Fibroblast of skin of left biceps (primary cell): ENCODE data around the gene TMEM94.
"Not testable (repeated sequence)": the region's sequence is repeated elsewhere in the genome, so short reads cannot be mapped to it uniquely, and the experiment has no call there.

ENCODE experiments used
- DNase-seq, 2 experiments: peaks; one replicate each; pipeline ENCODE4 v3.0.0-alpha.2; 2013; ENCODE audit warnings: low read depth in 2 of 2

Gene TMEM94

DNA sequence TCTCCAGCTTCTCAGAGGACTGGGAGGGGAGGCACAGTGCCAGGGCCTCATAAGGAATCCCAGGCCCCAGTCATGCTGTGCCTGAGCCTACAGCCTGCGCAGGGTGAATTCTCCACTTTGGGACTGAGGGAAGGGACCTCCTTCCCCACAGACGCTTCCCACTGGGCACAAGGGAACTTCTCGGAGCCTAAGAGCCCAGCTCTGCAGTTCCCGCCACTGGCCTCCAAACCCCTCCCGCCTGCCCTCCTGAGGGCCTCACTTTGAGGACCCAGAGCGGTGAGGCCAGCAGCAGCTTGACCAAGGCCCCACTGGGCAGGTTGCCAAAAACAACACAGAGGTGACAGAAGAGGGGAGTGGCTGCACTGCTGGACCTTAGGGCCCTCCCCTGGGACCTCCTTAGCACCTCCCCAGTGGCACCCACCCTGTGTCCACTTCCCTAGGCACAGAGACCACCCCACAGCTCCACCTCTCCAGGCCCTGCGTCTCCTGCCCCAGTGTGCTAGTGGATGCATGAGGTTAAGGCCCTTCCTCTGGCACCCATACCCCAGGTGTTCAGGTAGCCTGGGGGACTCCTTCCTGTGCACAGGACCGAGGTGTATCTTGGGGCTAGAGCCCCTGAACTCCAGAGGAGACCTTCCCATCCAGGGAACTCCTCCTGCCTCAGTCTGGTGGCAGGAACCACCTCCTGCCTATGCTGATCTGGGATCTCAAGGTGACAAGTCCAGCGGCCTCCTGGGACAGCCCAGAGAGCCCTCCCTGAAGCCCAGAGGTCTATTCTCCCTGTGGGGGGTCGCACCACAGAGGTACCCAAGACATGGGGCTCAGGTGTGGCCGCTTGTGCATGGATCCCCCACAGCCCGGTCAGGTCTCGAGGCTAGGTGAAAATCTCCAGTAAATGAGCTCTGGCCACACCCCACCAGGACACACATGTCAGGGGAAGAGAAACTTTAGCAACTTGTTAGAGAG is 55.5 kb downstream of the TMEM94 start:
- DNase-seq, result no peak

DNA sequence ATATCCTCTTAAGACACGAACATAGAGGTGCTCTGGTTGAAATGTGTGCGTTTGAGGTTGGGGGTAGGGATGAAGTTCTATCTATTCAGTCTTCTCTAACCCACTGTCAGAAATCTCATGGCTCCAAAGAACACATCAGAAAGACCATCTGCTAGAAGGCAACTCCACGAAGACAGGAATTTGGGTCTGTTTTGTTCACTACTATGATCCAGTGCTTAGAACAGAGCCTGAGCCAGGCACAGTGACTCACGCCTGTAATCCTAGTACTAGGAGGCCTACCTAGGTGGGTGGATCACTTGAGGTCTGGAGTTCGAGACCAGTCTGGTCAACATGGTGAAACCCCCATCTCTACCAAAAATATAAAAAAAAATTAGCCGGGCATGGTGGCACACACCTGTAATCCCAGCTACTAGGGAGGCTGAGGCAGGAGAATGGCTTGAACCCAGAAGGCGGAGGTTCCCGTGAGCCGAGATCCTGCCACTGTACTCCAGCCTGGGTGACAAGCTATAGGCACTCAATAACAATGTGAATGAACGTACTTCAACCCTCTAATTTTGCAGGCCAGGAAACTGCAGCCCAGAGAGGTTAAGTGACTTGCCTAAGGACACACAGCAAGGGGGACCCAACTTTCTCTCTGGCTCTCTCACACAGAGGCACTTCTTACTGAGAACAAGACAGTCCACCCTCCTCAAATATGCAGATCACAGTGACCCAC is 56.6 kb downstream of the TMEM94 start:
- DNase-seq, result no peak

DNA sequence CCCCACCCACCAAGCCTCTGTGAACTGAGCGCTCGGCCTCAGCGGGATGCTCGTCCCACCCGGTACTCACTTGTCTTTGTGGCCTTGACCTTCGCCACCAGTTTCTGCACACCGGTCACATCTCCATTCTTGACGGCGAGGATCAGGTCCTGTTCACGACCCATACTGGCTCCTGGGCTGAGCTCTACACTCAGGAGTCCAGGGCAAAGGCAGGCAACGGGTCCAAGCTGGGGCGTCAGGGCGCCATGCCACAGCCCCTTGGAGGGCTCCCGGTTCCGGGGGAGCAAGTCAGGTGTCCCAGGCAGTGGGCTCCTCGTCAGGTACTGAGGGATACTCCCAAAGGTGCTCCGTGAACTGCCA is 57.2 kb downstream of the TMEM94 start:
- no peak for DNase-seq

DNA sequence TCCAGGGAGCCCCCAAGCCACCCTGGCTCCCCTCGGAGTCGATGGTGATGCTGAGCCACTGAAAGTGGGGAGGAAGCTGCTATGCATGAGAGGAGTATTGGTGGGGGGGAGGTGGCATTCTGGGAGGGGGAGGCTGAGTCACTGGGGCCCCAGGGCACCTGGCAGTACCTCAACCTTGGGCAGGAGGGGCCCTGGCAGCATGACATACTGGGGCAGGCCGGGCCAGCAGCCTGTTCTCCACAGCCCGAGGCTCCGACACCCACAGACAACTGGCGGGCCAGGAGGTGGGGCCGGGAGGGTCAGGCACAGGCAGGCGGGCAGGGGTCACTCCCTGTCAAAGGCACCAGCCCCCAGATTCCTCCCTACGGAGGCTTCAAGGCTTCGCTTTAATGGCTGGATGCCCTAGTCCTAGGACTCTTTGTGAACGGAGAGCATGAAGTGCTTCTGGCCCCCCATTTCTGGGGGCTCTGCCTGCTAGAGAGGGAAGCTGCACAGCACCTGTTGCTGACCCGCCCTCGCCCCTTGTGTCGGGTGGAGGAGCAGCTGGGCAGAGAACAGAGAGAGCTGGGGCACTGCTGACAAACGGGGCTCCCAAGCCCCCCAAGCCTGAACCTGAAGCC is 58.0 kb downstream of the TMEM94 start:
- DNase-seq, result no peak

DNA sequence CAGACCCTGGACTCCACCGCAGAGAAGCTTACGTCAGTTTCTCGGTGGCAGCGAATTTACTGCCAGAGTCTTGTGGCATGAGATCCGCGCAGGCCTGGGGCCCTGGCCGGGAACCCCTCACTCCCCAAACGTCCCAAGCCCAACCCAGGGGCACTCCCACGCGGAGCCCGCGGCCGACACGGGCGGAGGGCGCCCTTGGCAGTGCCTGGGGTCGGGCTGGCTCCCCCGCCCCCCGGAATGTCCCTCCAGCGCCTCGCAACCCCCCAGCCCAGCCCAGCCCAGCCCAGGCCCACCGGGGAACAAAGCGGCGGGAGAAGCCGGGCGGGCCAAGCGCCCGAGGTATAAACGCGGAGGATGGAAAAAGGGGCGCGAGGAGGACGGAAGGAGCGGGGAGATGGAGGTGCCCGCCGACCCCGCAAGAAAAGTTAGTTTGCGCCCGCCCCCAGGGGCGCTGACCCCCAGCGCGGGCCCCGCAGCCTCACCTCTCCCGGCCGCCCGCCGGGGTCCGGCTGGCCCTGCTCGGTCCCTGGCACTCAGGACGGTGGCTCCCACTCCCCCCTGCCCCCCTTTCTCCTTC is 58.6 kb downstream of the TMEM94 start:
- no peak for DNase-seq

GRCh38 chr17:75515496-75516254 is 59.2 kb downstream of the TMEM94 start, which contains the start of gene CASKIN2:
Gene CASKIN2, minus strand, starts transcription at chr17:75515537. Its CDS starts 1,733 bp downstream, at chr17:75513804.
- DNase-seq, result peak; percentile 75 to 76

GRCh38 chr17:75516255-75516618 is 59.8 kb downstream of the TMEM94 start, which contains the start of gene TSEN54:
Gene TSEN54, plus strand, starts transcription at chr17:75516528. Its CDS starts 33 bp downstream, at chr17:75516561.
- peak; percentile 49 to 61 for DNase-seq

- DNase-seq, result no peak
Observed at GRCh38 chr17:75516619-75517296, 60.3 kb downstream of the TMEM94 start.

- no peak for DNase-seq
Observed at GRCh38 chr17:75517297-75517865, 60.9 kb downstream of the TMEM94 start.

- no peak for DNase-seq
Observed at GRCh38 chr17:75518201-75518600, 61.8 kb downstream of the TMEM94 start.

GRCh38 chr17:75518983-75519537 is 62.6 kb downstream of the TMEM94 start:
- DNase-seq, result no peak

GRCh38 chr17:75520413-75520812 is 64.0 kb downstream of the TMEM94 start:
- not testable (repeated sequence) for DNase-seq

DNA sequence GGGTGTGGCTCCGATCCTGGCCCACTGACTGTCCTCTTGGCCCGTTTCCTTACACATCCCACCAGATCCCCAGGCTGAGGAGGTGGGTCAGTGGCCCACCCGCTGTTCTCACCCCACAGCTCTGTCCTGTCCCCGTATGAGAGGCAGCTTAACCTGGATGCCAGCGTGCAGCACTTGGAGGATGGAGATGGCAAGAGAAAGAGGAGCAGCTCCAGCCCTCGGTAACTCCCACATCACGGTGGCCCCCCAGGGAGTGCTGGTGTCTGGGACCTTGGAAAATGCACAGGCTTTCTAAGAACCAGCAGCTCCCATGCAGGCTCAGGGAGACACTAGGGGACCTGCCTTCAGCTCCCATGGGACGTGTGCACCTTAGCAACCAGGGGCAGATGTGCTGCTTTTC is 64.9 kb downstream of the TMEM94 start:
- DNase-seq, result no peak

DNA sequence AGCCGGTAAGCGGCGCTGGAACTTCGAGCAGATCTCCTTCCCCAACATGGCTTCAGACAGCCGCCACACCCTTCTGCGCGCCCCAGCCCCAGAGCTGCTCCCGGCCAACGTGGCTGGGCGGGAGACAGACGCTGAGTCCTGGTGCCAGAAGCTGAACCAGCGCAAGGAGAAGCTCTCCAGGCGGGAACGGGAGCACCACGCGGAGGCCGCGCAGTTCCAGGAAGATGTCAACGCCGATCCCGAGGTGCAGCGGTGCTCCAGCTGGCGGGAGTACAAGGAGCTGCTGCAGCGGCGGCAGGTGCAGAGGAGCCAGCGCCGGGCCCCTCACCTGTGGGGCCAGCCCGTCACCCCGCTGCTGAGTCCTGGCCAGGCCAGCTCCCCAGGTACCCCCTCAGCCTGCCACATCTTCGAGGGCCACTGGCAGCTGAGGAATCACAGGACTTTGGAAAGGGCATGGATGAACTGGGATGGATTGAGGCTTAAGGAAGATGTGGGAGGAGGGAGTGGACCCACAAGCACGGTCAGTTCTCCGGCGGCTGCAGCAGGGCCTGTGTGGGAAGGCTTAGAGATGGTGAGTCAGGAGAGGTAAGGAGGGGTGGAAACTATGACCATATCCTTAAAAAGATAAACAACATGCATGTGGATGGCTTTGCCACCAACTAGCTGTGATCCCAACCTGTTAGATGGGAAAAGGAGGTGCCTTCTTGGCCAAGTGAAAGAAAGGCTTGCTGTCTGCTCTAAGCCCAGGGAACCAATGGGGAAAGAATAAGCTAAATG is 65.7 kb downstream of the TMEM94 start:
- DNase-seq, result no peak

GRCh38 chr17:75523647-75524046 is 67.2 kb downstream of the TMEM94 start:
- no peak for DNase-seq

GRCh38 chr17:75524269-75524969 is 68.0 kb downstream of the TMEM94 start:
- DNase-seq, result no peak

DNA sequence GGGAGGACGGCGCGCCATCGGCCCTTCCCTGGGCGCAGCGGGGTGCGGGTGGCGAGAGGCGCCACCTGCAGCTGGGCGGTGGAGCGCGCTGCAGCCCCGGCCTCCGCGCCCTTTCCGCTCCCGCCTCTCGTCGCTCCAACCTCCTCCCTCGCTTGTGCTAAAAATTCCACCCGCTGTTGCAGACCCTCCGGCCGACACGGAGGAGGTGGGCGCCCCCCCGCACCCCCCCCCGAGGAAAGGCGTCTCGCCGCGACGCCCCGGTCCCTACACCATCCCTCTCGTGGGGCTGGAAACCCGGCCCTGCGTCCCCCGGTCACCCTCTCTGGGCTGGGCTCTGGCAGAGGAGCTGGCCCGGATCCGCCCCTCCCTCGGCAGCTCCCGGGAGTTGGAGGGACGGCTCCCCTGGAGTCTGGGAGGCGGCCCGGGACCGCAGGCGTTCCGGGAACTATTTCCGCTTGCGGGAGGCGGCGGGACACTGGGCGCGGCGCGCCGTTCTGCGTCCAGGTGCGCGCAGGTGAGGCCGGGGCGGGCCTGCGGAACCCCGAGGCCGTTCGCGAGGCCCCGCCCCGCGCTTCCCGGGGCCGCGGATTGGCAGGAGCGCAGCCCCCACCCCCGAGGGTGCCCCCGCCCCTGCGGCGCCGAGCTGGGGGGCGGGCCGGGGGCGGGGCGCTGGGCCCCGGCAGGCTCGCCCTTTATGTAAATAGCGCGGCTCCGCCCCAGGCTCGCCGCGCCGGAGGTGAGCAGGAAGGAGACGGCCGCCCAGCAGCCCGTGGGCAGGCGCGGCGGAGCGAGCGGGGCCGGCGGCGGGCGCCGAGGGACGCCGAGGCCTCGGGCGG is 68.8 kb downstream of the TMEM94 start, which contains the start of gene LLGL2:
TSS of gene LLGL2 (plus strand) at position 728 of the 836 bp plus-strand sequence. CDS start 17,730 bp downstream, outside the sequence.
- DNase-seq, result no peak
